Measurements from ENCODE around the gene LYRM4. TPM values are rescaled to one million over a fixed set of nuclear protein-coding genes. Genes with fewer than 3 reads are reported as not detected.

LYRM4 gene
- polyA plus RNA-seq, 1 donor (not counting 4 experiments of a cell fraction or from before 2014, with no cell fraction given) = 41.1 TPM

DNA sequence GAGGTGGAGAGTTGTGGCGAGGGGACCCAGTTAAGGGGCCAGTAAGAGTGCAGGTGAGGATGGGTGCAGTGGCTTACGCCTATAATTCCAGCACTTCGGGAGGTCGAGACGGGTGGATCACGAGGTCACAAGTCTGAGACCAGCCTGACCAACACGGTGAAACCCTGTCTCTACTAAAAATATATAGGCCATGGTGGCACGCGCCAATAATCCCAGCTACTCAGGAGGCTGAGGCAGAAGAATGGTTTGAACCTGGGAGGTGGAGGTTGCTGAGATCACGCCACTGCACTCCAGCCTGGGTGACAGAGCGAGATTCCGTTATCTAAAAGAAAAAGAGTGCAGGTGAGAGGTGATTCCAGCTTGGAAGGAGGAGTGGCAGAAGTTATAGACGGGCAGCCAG lies 147.7 kb downstream of the LYRM4 start:
- no peak overlapping the region for H2AFZ ChIP-seq (ENCODE audit: control insufficient read depth, low read length)
- H3K27ac ChIP-seq (ENCODE audit: control insufficient read depth, insufficient read depth, low read length) = no peak overlapping the region
- no peak overlapping the region for H3K4me3 ChIP-seq (ENCODE audit: control insufficient read depth in 2 of 3, extremely low read depth in 1 of 3, insufficient read depth in 2 of 3, low read depth in 1 of 3, low read length in 3 of 3)
- no peak for TF ChIP-seq EZH2 (IDR thresholded peaks at IDR 0.05; ENCODE audit: low read length)
- TF ChIP-seq, protein P1, sequence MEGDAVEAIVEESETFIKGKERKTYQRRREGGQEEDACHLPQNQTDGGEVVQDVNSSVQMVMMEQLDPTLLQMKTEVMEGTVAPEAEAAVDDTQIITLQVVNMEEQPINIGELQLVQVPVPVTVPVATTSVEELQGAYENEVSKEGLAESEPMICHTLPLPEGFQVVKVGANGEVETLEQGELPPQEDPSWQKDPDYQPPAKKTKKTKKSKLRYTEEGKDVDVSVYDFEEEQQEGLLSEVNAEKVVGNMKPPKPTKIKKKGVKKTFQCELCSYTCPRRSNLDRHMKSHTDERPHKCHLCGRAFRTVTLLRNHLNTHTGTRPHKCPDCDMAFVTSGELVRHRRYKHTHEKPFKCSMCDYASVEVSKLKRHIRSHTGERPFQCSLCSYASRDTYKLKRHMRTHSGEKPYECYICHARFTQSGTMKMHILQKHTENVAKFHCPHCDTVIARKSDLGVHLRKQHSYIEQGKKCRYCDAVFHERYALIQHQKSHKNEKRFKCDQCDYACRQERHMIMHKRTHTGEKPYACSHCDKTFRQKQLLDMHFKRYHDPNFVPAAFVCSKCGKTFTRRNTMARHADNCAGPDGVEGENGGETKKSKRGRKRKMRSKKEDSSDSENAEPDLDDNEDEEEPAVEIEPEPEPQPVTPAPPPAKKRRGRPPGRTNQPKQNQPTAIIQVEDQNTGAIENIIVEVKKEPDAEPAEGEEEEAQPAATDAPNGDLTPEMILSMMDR (optimal IDR thresholded peaks at IDR 0.05 in 1 of 3, IDR thresholded peaks at IDR 0.05 in 1 of 3, conservative IDR thresholded peaks at IDR 0.05 in 1 of 3; ENCODE audit: extremely low read depth in 1 of 3, insufficient read depth in 2 of 3, low read length in 3 of 3) = no peak
- FAIRE-seq (no peak), DNase-seq (ENCODE audit: low read depth, low spot score) (no peak)
- H3K9me3 ChIP-seq (ENCODE audit: control insufficient read depth, low read depth, low read length) = no peaks in the 10 kb centered on the region
- peaks cover 2% of the 10 kb centered on the region for H4K20me1 ChIP-seq (ENCODE audit: control insufficient read depth, extremely low read depth, insufficient read depth, low read length)
- H3K27me3 ChIP-seq (ENCODE audit: control insufficient read depth, extremely low read depth, insufficient read depth, low read length) = no peaks in the 10 kb centered on the region
- H3K4me2 ChIP-seq (ENCODE audit: control insufficient read depth, extremely low read depth, insufficient read depth, low read depth, low read length) = no peak overlapping the region
- H3K4me1 ChIP-seq (ENCODE audit: control insufficient read depth, extremely low read depth, insufficient read depth, low read length) = peaks cover 16% of the 10 kb centered on the region
- H3K79me2 ChIP-seq (ENCODE audit: control insufficient read depth, insufficient read depth, low read length) = no peaks in the 10 kb centered on the region
- peaks cover 6% of the 10 kb centered on the region for H3K9me1 ChIP-seq (ENCODE audit: control insufficient read depth, extremely low read depth, insufficient read depth, low read length)
- no peaks in the 10 kb centered on the region for H3K36me3 ChIP-seq (ENCODE audit: control insufficient read depth in 2 of 2, extremely low read depth in 1 of 2, insufficient read depth in 2 of 2, low read length in 2 of 2)
- H3K9ac ChIP-seq (ENCODE audit: control insufficient read depth, extremely low read depth, insufficient read depth, low read length) = no peak overlapping the region
- dilution Hi-C loops (cut with MboI; ENCODE audit: extremely low pct_ligation_motif_present, low sequenced_read_pairs) = no loop called here

DNA sequence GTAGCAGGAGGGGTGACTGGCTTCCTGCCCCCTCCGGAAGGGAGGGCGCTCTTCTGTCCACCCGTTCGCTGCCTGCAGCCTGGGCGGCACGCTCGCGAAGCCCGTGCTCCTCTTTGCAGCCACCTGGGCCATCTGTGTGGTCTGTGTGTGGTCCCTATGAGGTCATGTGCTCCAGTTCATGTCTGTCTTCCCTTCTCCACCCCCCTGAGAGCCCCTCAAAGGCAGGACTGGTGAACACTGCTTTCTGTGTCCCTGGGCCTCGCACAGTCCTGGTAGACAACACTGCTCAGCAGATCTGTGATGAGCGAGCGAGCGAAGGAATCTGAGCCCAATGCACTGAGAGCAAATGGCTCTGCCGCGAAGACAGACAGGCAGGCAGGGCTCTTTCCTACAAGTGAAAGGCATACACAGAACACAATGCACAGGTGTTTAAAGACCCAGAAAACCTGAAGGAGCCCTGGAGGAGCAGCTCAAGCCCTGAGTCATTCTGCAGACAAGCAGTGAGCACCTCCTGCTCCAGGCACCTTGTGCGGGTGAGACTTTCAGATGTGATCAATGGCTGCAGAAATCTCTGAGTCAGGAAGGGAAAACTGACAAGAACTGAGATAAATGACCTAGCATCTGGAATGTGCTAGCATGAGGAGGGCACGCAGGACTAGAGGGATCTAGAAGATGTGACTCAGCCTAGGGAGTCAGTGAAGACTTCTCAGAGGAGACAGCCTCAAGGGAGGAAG lies 148.5 kb downstream of the LYRM4 start:
- no peaks in the 10 kb centered on the region for H3K36me3 ChIP-seq (ENCODE audit: control insufficient read depth in 2 of 2, extremely low read depth in 1 of 2, insufficient read depth in 2 of 2, low read length in 2 of 2)
- peaks cover 2% of the 10 kb centered on the region for H4K20me1 ChIP-seq (ENCODE audit: control insufficient read depth, extremely low read depth, insufficient read depth, low read length)
- no peak overlapping the region for H3K9ac ChIP-seq (ENCODE audit: control insufficient read depth, extremely low read depth, insufficient read depth, low read length)
- FAIRE-seq (peak; percentile 92), DNase-seq (ENCODE audit: low read depth, low spot score) (peak; percentile 98)
- H3K9me1 ChIP-seq (ENCODE audit: control insufficient read depth, extremely low read depth, insufficient read depth, low read length) = peaks cover 6% of the 10 kb centered on the region
- H3K27me3 ChIP-seq (ENCODE audit: control insufficient read depth, extremely low read depth, insufficient read depth, low read length) = no peaks in the 10 kb centered on the region
- TF ChIP-seq EZH2 (IDR thresholded peaks at IDR 0.05; ENCODE audit: low read length) = no peak
- TF ChIP-seq, protein P1 (optimal IDR thresholded peaks at IDR 0.05 in 1 of 3, IDR thresholded peaks at IDR 0.05 in 1 of 3, conservative IDR thresholded peaks at IDR 0.05 in 1 of 3; ENCODE audit: extremely low read depth in 1 of 3, insufficient read depth in 2 of 3, low read length in 3 of 3) = no peak
- H3K4me2 ChIP-seq (ENCODE audit: control insufficient read depth, extremely low read depth, insufficient read depth, low read depth, low read length) = peak overlapping the region; percentile 12
- no peak overlapping the region for H3K27ac ChIP-seq (ENCODE audit: control insufficient read depth, insufficient read depth, low read length)
- no peaks in the 10 kb centered on the region for H3K79me2 ChIP-seq (ENCODE audit: control insufficient read depth, insufficient read depth, low read length)
- no peak overlapping the region for H3K4me3 ChIP-seq (ENCODE audit: control insufficient read depth in 2 of 3, extremely low read depth in 1 of 3, insufficient read depth in 2 of 3, low read depth in 1 of 3, low read length in 3 of 3)
- no peaks in the 10 kb centered on the region for H3K9me3 ChIP-seq (ENCODE audit: control insufficient read depth, low read depth, low read length)
- dilution Hi-C loops (cut with MboI; ENCODE audit: extremely low pct_ligation_motif_present, low sequenced_read_pairs) = no loop called here
- peaks cover 16% of the 10 kb centered on the region for H3K4me1 ChIP-seq (ENCODE audit: control insufficient read depth, extremely low read depth, insufficient read depth, low read length)
- H2AFZ ChIP-seq (ENCODE audit: control insufficient read depth, low read length) = no peak overlapping the region
